Measurements from ENCODE around the gene INHBB.

GRCh38 chr2:120376101-120376500 lies 30.2 kb downstream of the INHBB start:
- TF ChIP-seq CTCF (IDR thresholded peaks at IDR 0.05) (no peak), POLR2A (IDR thresholded peaks at IDR 0.05) (no peak)

All from thyroid gland (tissue), 4 donors.